PC-9 (cell line): ENCODE measurements around the gene MAGIX. TPM values are rescaled to one million over a fixed set of nuclear protein-coding genes. Genes with fewer than 3 reads are reported as not detected.

Source experiments
- Bru-seq: library from RNA; stranded (reverse); fragments of 400-500 nt; gene quantifications from one replicate; lab custom pipeline; 2021; lab: Mats Ljungman, UMichigan
- BruChase-seq, 2 experiments: library from RNA; stranded (reverse); fragments of 400-500 nt; gene quantifications; one replicate each; lab custom pipeline; 2021; lab: Mats Ljungman, UMichigan
- BruUV-seq: library from RNA; stranded (reverse); fragments of 400-500 nt; replicated peaks from 2 replicates; lab custom pipeline; 2021; lab: Mats Ljungman, UMichigan
- CTCF ChIA-PET: fragments of 300-600 bp; sonication (Branson Sonifier 250); formaldehyde crosslinking; loops from one replicate; lab custom pipeline; 2022; ENCODE audit warnings: antibody characterized with exemption; lab: Charles Lee
- POLR2A ChIA-PET: fragments of 300-600 bp; sonication (Branson Sonifier 250); formaldehyde crosslinking; loops from one replicate; lab custom pipeline; 2022; ENCODE audit warnings: antibody characterized with exemption; ENCODE audit not compliant: unreplicated experiment; lab: Charles Lee
- DNase-seq, 2 experiments: peaks; one replicate each; pipeline versions ENCODE4 v3.0.0 to v3.0.0-alpha.2; 2015 to 2022; ENCODE audit warnings: mixed read lengths in 1 of 2
- H2AFZ ChIP-seq: fragments of 200-600 bp; sonication (generic); 2 replicates; pipeline ENCODE4 v1.8.1; 2017; ENCODE audit warnings: antibody characterized with exemption
- H3F3A ChIP-seq: fragments of 200-600 bp; sonication (generic); 2 replicates; pipeline ENCODE4 v1.8.1; 2017; ENCODE audit warnings: antibody characterized with exemption, mild to moderate bottlenecking, low read depth; ENCODE audit not compliant: insufficient read depth
- H3K27ac ChIP-seq: fragments of 200-600 bp; sonication (generic); 2 replicates; pipeline ENCODE4 v1.6.1; 2016; ENCODE audit warnings: mixed run types
- H3K27me3 ChIP-seq: fragments of 200-600 bp; sonication (generic); 2 replicates; pipeline ENCODE4 v1.6.1; 2016; ENCODE audit warnings: low read depth, mixed run types; ENCODE audit not compliant: insufficient read depth
- H3K36me3 ChIP-seq: fragments of 200-600 bp; sonication (generic); 2 replicates; pipeline ENCODE4 v1.6.1; 2016; ENCODE audit warnings: low read depth, mixed run types
- H3K4me1 ChIP-seq: fragments of 200-600 bp; sonication (generic); replicated peaks from 2 replicates; pipeline ENCODE4 v1.6.1; 2016; ENCODE audit warnings: mixed run types; ENCODE audit not compliant: insufficient read depth
- H3K4me2 ChIP-seq: fragments of 200-600 bp; sonication (generic); 2 replicates; pipeline ENCODE4 v1.6.1; 2017; ENCODE audit warnings: mixed run types
- H3K4me3 ChIP-seq: fragments of 200-600 bp; sonication (generic); 2 replicates; pipeline ENCODE4 v1.6.1; 2016; ENCODE audit warnings: mixed run types
- H3K79me2 ChIP-seq: fragments of 200-600 bp; sonication (generic); 2 replicates; pipeline ENCODE4 v1.6.1; 2017; ENCODE audit warnings: low read depth, mixed run types
- H3K9me2 ChIP-seq: fragments of 200-600 bp; sonication (generic); 2 replicates; pipeline ENCODE4 v1.8.1; 2017; ENCODE audit warnings: mild to moderate bottlenecking; ENCODE audit not compliant: insufficient read depth
- H3K9me3 ChIP-seq: fragments of 200-600 bp; sonication (generic); 2 replicates; pipeline ENCODE4 v1.8.1; 2016; ENCODE audit warnings: low read depth; ENCODE audit not compliant: insufficient read depth
- H4K20me1 ChIP-seq: fragments of 200-600 bp; sonication (generic); 2 replicates; pipeline ENCODE4 v1.8.1; 2017; ENCODE audit not compliant: insufficient read depth
- CTCF ChIP-seq: fragments of 200-600 bp; sonication (generic); conservative IDR thresholded peaks from 2 replicates; pipeline ENCODE4 v1.6.1; 2017; ENCODE audit warnings: mixed run types, antibody characterized with exemption, mild to moderate bottlenecking, moderate library complexity
- EZH2 ChIP-seq: fragments of 200-600 bp; sonication (generic); IDR thresholded peaks from 2 replicates; pipeline ENCODE4 v1.8.0; 2017; ENCODE audit warnings: antibody characterized with exemption, low read depth
- intact Hi-C: fragments of 100-400 bp; cut with micrococcal nuclease; formaldehyde crosslinking; loops from one replicate; pipeline ENCODE4 v1.10.0; 2022; ENCODE audit not compliant: unreplicated experiment
- long read RNA-seq: library from polyadenylated mRNA; stranded (forward); transcript quantifications from one replicate; pipeline ENCODE4 v2.0.0, GENCODE V29; 2022
- total RNA-seq: library from RNA; stranded (reverse); gene quantifications from 2 replicates; pipeline ENCODE4 v1.2.3, GENCODE V29; 2021

MAGIX gene
- 1.8 and 2.0 TPM in 2 replicates for total RNA-seq
- percentile 24 among the genes with signal in this experiment for Bru-seq, nascent RNA
- BruChase-seq, experiment 1, labeled RNA remaining after a 2-hour chase, result percentile 23 among the genes with signal in this experiment
- BruChase-seq, experiment 2, labeled RNA remaining after a 6-hour chase, result percentile 27 among the genes with signal in this experiment
- long read RNA-seq, partial matches to known transcripts, result 0 of 4 reads
- long read RNA-seq, other reads (novel, unspliced or antisense), result 3 of 4 reads

GRCh38 chrX:49162620-49163019, at the start of gene MAGIX:
Gene MAGIX (plus strand): TSS chrX:49162758. CDS start chrX:49162890, 132 bp downstream.
- CTCF ChIA-PET, result no interaction called here
- intact Hi-C loops, result no loop called here

GRCh38 chrX:49116076-49116475, 46.5 kb upstream of the MAGIX start:
- no peak overlapping the region for H3K4me3 ChIP-seq
- no peaks in the 10 kb centered on the region for H3K9me3 ChIP-seq
- H4K20me1 ChIP-seq, result no peaks in the 10 kb centered on the region
- TF ChIP-seq EZH2 (no peak), CTCF (no peak)
- no peaks in the 10 kb centered on the region for H3K9me2 ChIP-seq
- H3K4me2 ChIP-seq, result no peak overlapping the region
- POLR2A ChIA-PET, result no interaction called here
- H2AFZ ChIP-seq, result no peak overlapping the region
- H3K27me3 ChIP-seq, result no peaks in the 10 kb centered on the region
- no peaks in the 10 kb centered on the region for H3K36me3 ChIP-seq
- H3F3A ChIP-seq, result no peaks in the 10 kb centered on the region
- CTCF ChIA-PET, result no interaction called here
- no TSS peak for BruUV-seq
- no peaks in the 10 kb centered on the region for H3K79me2 ChIP-seq
- no peak overlapping the region for H3K27ac ChIP-seq
- no peak for DNase-seq
- intact Hi-C loops, result no loop called here
- no peaks in the 10 kb centered on the region for H3K4me1 ChIP-seq

More at GRCh38 chrX:49162620-49163019, at the start of gene MAGIX:
- no peaks in the 10 kb centered on the region for H3K9me3 ChIP-seq
- no peak within 1 kb of the TSS for H2AFZ ChIP-seq
- TF ChIP-seq EZH2 (no peak), CTCF (no peak)
- no peaks in the 10 kb centered on the region for H3K27me3 ChIP-seq
- H3K36me3 ChIP-seq, result no peaks in the 10 kb centered on the region
- DNase-seq, result no peak
- POLR2A ChIA-PET, result interaction anchor here (0.6 kb wide), 1 partner anchor 10 kb away, joined by 5 read pairs; no protein-coding TSS in a partner anchor
- BruUV-seq, result no TSS peak
- peak within 1 kb of the TSS; percentile 54; the same call in 1 of the 2 replicates for H3K4me2 ChIP-seq
- no peaks in the 10 kb centered on the region for H3F3A ChIP-seq
- H3K79me2 ChIP-seq, result no peaks in the 10 kb centered on the region
- H3K4me1 ChIP-seq, result no peaks in the 10 kb centered on the region
- H3K4me3 ChIP-seq, result peak within 1 kb of the TSS; percentile 43; the same call in 1 of the 2 replicates
- no peaks in the 10 kb centered on the region for H3K9me2 ChIP-seq
- H3K27ac ChIP-seq, result no peak within 1 kb of the TSS
- H4K20me1 ChIP-seq, result no peaks in the 10 kb centered on the region

- Histone ChIP-seq H3K4me1 (no peaks in the 10 kb centered on the region), H3K79me2 (no peaks in the 10 kb centered on the region), H3K27ac (no peak overlapping the region), H4K20me1 (no peaks in the 10 kb centered on the region), H3K4me3 (no peak overlapping the region), H3K36me3 (no peaks in the 10 kb centered on the region), H3K4me2 (no peak overlapping the region), H2AFZ (no peak overlapping the region), H3F3A (no peaks in the 10 kb centered on the region), H3K9me3 (no peaks in the 10 kb centered on the region), H3K27me3 (no peaks in the 10 kb centered on the region), H3K9me2 (no peaks in the 10 kb centered on the region)
- TF ChIP-seq CTCF (no peak), EZH2 (no peak)
- BruUV-seq, result no TSS peak
- intact Hi-C loops, result no loop called here
- DNase-seq, result no peak
- CTCF ChIA-PET, result no interaction called here
- POLR2A ChIA-PET, result no interaction called here
Observed at GRCh38 chrX:49116716-49117115, 45.8 kb upstream of the MAGIX start.
